NCI-H2196 treated with DMSO at 0.1 percent for 48 hours (cell line): ENCODE data around the gene KDM2A.
"Not testable (repeated sequence)": the region's sequence is repeated elsewhere in the genome, so short reads cannot be mapped to it uniquely, and the experiment has no call there.

Source experiments
- DNase-seq: peaks from one replicate; lab custom pipeline; 2025; ENCODE audit not compliant: unreplicated experiment; lab: John Stamatoyannopoulos, UW

Gene KDM2A

GRCh38 chr11:67233584-67234190 is 114.6 kb downstream of the KDM2A start:
- no peak for DNase-seq

GRCh38 chr11:67234571-67234970 is 115.5 kb downstream of the KDM2A start:
- DNase-seq, result not testable (repeated sequence)

GRCh38 chr11:67237574-67237973 is 118.5 kb downstream of the KDM2A start:
- no peak for DNase-seq

GRCh38 chr11:67238894-67239782 is 120.1 kb downstream of the KDM2A start:
- no peak for DNase-seq

GRCh38 chr11:67239783-67240575 is 120.9 kb downstream of the KDM2A start:
- peak; percentile 99 for DNase-seq

- peak; percentile 9 for DNase-seq
Measured at GRCh38 chr11:67240576-67241389, 121.7 kb downstream of the KDM2A start.

GRCh38 chr11:67242548-67242947 is 123.5 kb downstream of the KDM2A start:
- DNase-seq, result no peak

- no peak for DNase-seq
Measured at GRCh38 chr11:67243051-67243450, 124.0 kb downstream of the KDM2A start.

GRCh38 chr11:67245046-67245445 is 126.0 kb downstream of the KDM2A start:
- no peak for DNase-seq

GRCh38 chr11:67247946-67248550 is 129.0 kb downstream of the KDM2A start:
- no peak for DNase-seq

- DNase-seq, result no peak
Measured at GRCh38 chr11:67248653-67249052, 129.6 kb downstream of the KDM2A start.

- no peak for DNase-seq
Measured at GRCh38 chr11:67250059-67251043, 131.3 kb downstream of the KDM2A start.

GRCh38 chr11:67251841-67252240 is 132.8 kb downstream of the KDM2A start:
- DNase-seq, result no peak

- peak; percentile 47 for DNase-seq
Measured at GRCh38 chr11:67252831-67253239, 133.8 kb downstream of the KDM2A start.

GRCh38 chr11:67253872-67254624 is 135.0 kb downstream of the KDM2A start:
- no peak for DNase-seq

- no peak for DNase-seq
Measured at GRCh38 chr11:67254798-67255197, 135.7 kb downstream of the KDM2A start.

- DNase-seq, result no peak
Measured at GRCh38 chr11:67255353-67255752, 136.3 kb downstream of the KDM2A start.

GRCh38 chr11:67255864-67256263 is 136.8 kb downstream of the KDM2A start:
- DNase-seq, result no peak
